HCT116 (cell line): ENCODE data around the gene MYBPH. TPM values are rescaled to one million over a fixed set of nuclear protein-coding genes. Genes with fewer than 3 reads are reported as not detected.

Experiments
- ATAC-seq: fragments of 200-7000 bp; cut with Tn5 transposase; 2 replicates; pipeline ENCODE4 v1.9.1; 2020; ENCODE audit warnings: mild to moderate bottlenecking, moderate library complexity
- BruUV-seq: library from RNA; stranded (reverse); fragments of 400-500 nt; replicated peaks from 2 replicates; lab custom pipeline; 2021; lab: Mats Ljungman, UMichigan
- CTCF ChIA-PET: fragments of 300-600 bp; sonication (Branson Sonifier 250); formaldehyde crosslinking; loops from one replicate; lab custom pipeline; 2021; ENCODE audit warnings: antibody characterized with exemption; lab: Charles Lee
- POLR2A ChIA-PET: fragments of 300-600, 350-600 bp; sonication (Branson Sonifier 250); formaldehyde crosslinking; loops from one replicate; lab custom pipeline; 2021; ENCODE audit warnings: antibody characterized with exemption; lab: Charles Lee
- RAD21 ChIA-PET, 2 experiments: fragments of 300-600 bp; sonication (Branson Sonifier 250); formaldehyde crosslinking; loops; one replicate each; lab custom pipeline; 2023; ENCODE audit warnings: low total read pairs in 2 of 2; ENCODE audit not compliant: uncharacterized antibody in 2 of 2, unreplicated experiment in 2 of 2, low non-redundant PET in 1 of 2; lab: Charles Lee
- DNase-seq: peaks from one replicate; pipeline ENCODE4 v3.0.0-alpha.2; 2010; ENCODE audit warnings: low read depth, low spot score
- H2AFZ ChIP-seq: fragments of 200-600 bp; shearing (Covaris generic), sonication (generic); 2 replicates; pipeline ENCODE4 v1.6.1; 2017; ENCODE audit warnings: low read depth, mixed run types, mixed read lengths, antibody characterized with exemption, low read length; ENCODE audit not compliant: poor library complexity, severe bottlenecking
- H3K27ac ChIP-seq: 2 replicates; pipeline ENCODE4 v1.5.1; 2012; ENCODE audit warnings: low read depth, low read length
- H3K27me3 ChIP-seq: fragments of 200-600 bp; sonication (generic); 2 replicates; pipeline ENCODE4 v1.6.1; 2016; ENCODE audit warnings: mixed run types, low read length, mixed read lengths; ENCODE audit not compliant: insufficient read depth
- H3K36me3 ChIP-seq, 2 experiments: fragments of 200-500 bp in 1 of 2; fragments of 200-600 bp in 1 of 2; sonication (Bioruptor generic) in 1 of 2; sonication (generic) in 1 of 2; 2 replicates each; pipeline versions ENCODE4 v1.5.1 to v1.6.1; 2014 to 2016; ENCODE audit warnings: low read length in 2 of 2, inconsistent platforms in 1 of 2, mixed read lengths in 1 of 2, mixed run types in 1 of 2; ENCODE audit not compliant: insufficient read depth in 2 of 2, control insufficient read depth in 1 of 2
- H3K4me1 ChIP-seq, 2 experiments: fragments of 200-600 bp in 1 of 2; sonication (generic) in 1 of 2; 2 replicates each; pipeline versions ENCODE4 v1.5.1 to v1.6.1; 2012 to 2017; ENCODE audit warnings: low read length in 2 of 2, inconsistent platforms in 1 of 2, mild to moderate bottlenecking in 1 of 2, mixed read lengths in 1 of 2, mixed run types in 1 of 2, moderate library complexity in 1 of 2; ENCODE audit not compliant: insufficient read depth in 2 of 2, control insufficient read depth in 1 of 2
- H3K4me2 ChIP-seq: fragments of 200-600 bp; sonication (generic); 2 replicates; pipeline ENCODE4 v1.6.1; 2017; ENCODE audit warnings: mixed run types, low read length, mixed read lengths
- H3K4me3 ChIP-seq, 2 experiments: fragments of 200-600 bp in 1 of 2; sonication (generic) in 1 of 2; replicated peaks in 1 of 2; 2 replicates each; pipeline ENCODE4 v1.5.1; 2011 to 2016; ENCODE audit warnings: low read length in 2 of 2, control low read depth in 1 of 2, low read depth in 1 of 2, mild to moderate bottlenecking in 1 of 2, mixed read lengths in 1 of 2, mixed run types in 1 of 2
- H3K79me2 ChIP-seq: fragments of 200-600 bp; sonication (generic); 2 replicates; pipeline ENCODE4 v1.6.1; 2017; ENCODE audit warnings: mild to moderate bottlenecking, mixed run types, low read length, moderate library complexity, mixed read lengths; ENCODE audit not compliant: insufficient read depth
- H3K9ac ChIP-seq: fragments of 200-600 bp; sonication (generic); 2 replicates; pipeline ENCODE4 v1.6.1; 2016; ENCODE audit warnings: low read length, mixed read lengths
- H3K9me2 ChIP-seq: fragments of 200-600 bp; sonication (generic), shearing (Covaris generic); 2 replicates; pipeline ENCODE4 v1.6.1; 2017; ENCODE audit warnings: mixed run types, mild to moderate bottlenecking, moderate library complexity; ENCODE audit not compliant: insufficient read depth
- H3K9me3 ChIP-seq, 2 experiments: fragments of 200-500 bp in 1 of 2; fragments of 200-600 bp in 1 of 2; sonication (Bioruptor generic) in 1 of 2; sonication (generic) in 1 of 2; 2 replicates each; pipeline ENCODE4 v1.6.1; 2014 to 2017; ENCODE audit warnings: low read length in 2 of 2, mixed read lengths in 2 of 2, inconsistent platforms in 1 of 2, low read depth in 1 of 2, mild to moderate bottlenecking in 1 of 2, mixed run types in 1 of 2, moderate library complexity in 1 of 2; ENCODE audit not compliant: control insufficient read depth in 1 of 2, insufficient read depth in 1 of 2
- H4K20me1 ChIP-seq: fragments of 200-600 bp; sonication (generic), shearing (Covaris generic); 2 replicates; pipeline ENCODE4 v1.6.1; 2017; ENCODE audit warnings: mixed run types, mild to moderate bottlenecking, moderate library complexity; ENCODE audit not compliant: insufficient read depth
- CEBPB ChIP-seq: IDR thresholded peaks from 2 replicates; pipeline ENCODE4 v1.6.1; 2012; ENCODE audit warnings: low read depth
- EGR1 ChIP-seq: IDR thresholded peaks from 2 replicates; pipeline ENCODE4 v1.6.1; 2012; ENCODE audit warnings: low read depth
- FOSL1 ChIP-seq: IDR thresholded peaks from 2 replicates; pipeline ENCODE4 v1.6.1; 2012; ENCODE audit warnings: low read depth
- MAX ChIP-seq: IDR thresholded peaks from 2 replicates; pipeline ENCODE4 v1.6.1; 2012
- POLR2AphosphoS5 ChIP-seq: IDR thresholded peaks from 2 replicates; pipeline ENCODE4 v1.6.1; 2011; ENCODE audit warnings: mild to moderate bottlenecking, low read depth, low read length, moderate library complexity
- RAD21 ChIP-seq: IDR thresholded peaks from 2 replicates; pipeline ENCODE4 v1.6.1; 2012; ENCODE audit warnings: low read depth, mild to moderate bottlenecking
- REST ChIP-seq: IDR thresholded peaks from 2 replicates; pipeline ENCODE4 v1.6.1; 2012; ENCODE audit warnings: low read depth
- SIN3A ChIP-seq: IDR thresholded peaks from 2 replicates; pipeline ENCODE4 v1.6.1; 2012; ENCODE audit warnings: low read depth
- ZFX ChIP-seq: fragments of 450-650 bp; IDR thresholded peaks from 2 replicates; pipeline ENCODE4 v1.6.1; 2017
- intact Hi-C: fragments of 100-400 bp; cut with micrococcal nuclease; formaldehyde crosslinking; loops from 2 replicates; pipeline ENCODE4 v1.10.0; 2022
- total RNA-seq: library from RNA; stranded (reverse); gene quantifications from one replicate; pipeline ENCODE4 v1.2.1, GENCODE V29; 2021; ENCODE audit not compliant: unreplicated experiment

The MYBPH gene
- total RNA-seq, 1 experiment from 2014 or later: 0.22 TPM

GRCh38 chr1:203142684-203143408 is 32.8 kb downstream of the MYBPH start:
- DNase-seq (no peak), ATAC-seq (no peak)
- Histone ChIP-seq H3K27ac (no peak overlapping the region), H3K4me3 (no peak overlapping the region), H3K4me1 (peaks cover 0 to 7% of the 10 kb centered on the region in 2 experiments; a peak in 2 of 4 replicates), H3K9me2 (no peaks in the 10 kb centered on the region), H2AFZ (no peak overlapping the region), H3K36me3 (no peaks in the 10 kb centered on the region), H3K9me3 (no peaks in the 10 kb centered on the region), H3K27me3 (no peaks in the 10 kb centered on the region), H3K9ac (no peak overlapping the region), H3K4me2 (no peak overlapping the region), H4K20me1 (no peaks in the 10 kb centered on the region), H3K79me2 (no peaks in the 10 kb centered on the region)
- ChIA-PET POLR2A (no interaction called here), RAD21 (no interaction called here), CTCF (no interaction called here)
- no TSS peak for BruUV-seq
- intact Hi-C loops: no loop called here
- TF ChIP-seq MAX (no peak), POLR2AphosphoS5 (no peak), ZFX (no peak), EGR1 (no peak), FOSL1 (no peak), REST (no peak), SIN3A (no peak), RAD21 (no peak), CEBPB (no peak)
